ENCODE results near the gene LAMTOR3.
A peak's percentile ranks its signal among the peaks of the same experiment; 100 is the strongest.
"Not testable (repeated sequence)": the region's sequence is repeated elsewhere in the genome, so short reads cannot be mapped to it uniquely, and the experiment has no call there.

The LAMTOR3 gene

DNA sequence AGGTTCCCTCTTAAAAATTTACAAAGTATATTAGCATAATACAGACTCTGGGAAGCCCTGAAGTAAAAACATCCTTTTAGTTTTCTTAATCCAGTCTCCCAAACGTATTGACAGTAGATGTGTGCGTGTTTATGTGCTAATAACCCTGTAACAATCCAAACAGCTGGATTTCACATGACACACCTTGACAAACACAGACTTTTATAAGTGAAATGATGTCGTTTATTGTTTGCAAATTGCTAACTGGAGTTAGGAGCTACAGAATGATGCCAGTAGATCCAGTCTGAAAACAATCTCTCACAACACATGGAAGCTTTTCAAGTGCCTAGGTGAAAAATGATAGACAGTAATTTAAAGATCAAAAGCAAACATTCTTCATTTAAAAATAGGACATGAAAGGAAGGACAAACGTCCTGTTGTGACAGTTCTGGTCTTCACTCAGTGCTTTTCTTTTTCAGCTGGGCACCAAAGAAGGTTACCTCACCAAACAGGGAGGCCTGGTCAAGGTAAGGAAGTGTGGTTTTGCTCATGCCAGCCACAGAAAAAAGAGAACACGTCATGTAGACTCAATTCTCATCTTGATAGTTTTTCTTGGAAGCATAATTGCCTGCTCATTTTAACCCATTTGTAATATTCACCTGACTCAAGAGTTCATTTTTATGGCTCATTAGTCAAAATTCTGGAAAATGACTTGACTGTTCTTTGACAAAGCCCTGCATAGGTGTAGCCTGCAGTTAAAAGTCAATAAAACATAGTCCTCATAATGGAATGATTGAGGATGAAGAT is 32.9 kb downstream of the LAMTOR3 start:
- no peak for DNase-seq

DNA sequence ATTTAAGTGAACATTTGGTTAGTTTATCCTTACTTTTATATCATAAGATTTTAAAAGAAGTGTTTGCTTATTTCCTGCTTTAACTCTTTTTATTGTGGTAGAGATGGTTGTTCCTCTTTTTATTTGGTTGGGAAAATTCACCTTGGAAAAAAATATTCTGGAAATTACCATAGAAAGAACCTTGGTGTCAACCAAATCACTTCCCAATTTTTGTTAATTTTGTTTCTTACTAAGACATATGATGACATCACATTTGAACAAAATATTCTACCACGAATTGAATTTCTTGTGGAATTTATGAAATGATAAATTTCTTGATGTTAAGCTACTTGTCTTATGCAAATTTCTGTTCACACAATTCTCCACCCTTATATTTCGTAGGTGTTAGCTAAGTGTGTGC is 33.7 kb downstream of the LAMTOR3 start:
- peak; percentile 45 to 73 for DNase-seq

DNA sequence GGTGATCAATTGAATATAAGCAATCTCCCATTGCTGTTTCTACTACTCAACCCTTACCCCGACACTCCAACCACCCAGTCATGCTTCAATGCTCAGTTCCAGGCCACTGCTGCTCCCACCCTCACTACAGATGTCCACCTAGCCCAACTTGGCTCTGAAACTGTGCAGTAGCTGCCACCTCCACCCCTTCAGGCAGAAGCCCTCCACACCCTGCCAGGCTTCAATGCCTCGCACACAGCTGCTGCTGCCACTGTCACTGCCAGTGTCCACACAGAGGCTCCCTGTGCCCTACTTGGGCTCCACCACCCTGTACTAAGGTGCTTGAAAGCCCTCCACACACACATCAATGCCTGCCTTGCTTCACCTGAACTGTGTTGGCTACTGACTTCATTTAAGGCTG is 34.6 kb downstream of the LAMTOR3 start:
- no peak for DNase-seq

- peak; percentile 70 to 73 for DNase-seq
These were observed 36.9 kb downstream of the LAMTOR3 start for GRCh38 chr4:99857307-99857706.

- DNase-seq: peak; percentile 83 to 84
These were observed 38.1 kb downstream of the LAMTOR3 start for GRCh38 chr4:99856166-99856565.

DNA sequence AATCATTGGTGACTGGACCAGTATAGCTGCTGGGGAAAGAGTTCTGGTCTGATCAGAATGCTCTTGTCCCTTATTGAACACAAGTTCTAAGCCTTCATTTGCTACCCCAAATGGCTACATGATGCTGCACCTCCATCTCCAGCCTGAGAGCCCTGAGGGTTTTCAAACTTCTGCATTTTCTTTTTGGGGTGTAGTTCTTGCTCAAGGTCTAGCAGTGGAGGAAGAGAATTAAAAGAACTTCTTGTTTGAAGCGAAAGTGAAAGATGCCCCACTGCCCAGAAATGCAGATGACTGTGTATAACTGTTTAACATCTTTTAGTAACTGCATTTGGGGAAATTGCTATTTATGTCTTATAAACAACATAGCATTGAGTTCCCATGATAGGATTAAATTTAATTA is 38.5 kb downstream of the LAMTOR3 start:
- peak; percentile 77 to 81 for DNase-seq

DNA sequence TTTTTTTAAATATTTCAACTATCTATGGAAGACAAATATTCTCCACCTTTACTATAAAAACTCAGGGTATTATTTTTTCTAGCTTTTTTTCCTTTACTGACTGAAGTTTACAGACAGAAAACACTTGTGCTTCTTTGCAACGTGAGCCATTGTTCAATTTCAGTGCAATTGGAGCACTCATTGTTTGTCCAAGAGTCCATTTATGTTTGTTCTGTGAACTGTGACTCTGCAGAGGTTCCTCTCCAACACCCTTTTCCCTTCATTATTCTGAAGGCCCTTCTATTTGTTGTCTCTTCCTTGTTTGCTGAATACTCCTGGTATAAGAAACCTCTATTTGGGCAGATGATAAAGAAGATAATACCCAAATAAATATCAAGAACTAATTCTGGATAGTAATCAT is 40.2 kb downstream of the LAMTOR3 start:
- DNase-seq: no peak

GRCh38 chr4:99853190-99853589 is 41.0 kb downstream of the LAMTOR3 start:
- DNase-seq: no peak

GRCh38 chr4:99852199-99852749 is 42.0 kb downstream of the LAMTOR3 start:
- no peak for DNase-seq

DNA sequence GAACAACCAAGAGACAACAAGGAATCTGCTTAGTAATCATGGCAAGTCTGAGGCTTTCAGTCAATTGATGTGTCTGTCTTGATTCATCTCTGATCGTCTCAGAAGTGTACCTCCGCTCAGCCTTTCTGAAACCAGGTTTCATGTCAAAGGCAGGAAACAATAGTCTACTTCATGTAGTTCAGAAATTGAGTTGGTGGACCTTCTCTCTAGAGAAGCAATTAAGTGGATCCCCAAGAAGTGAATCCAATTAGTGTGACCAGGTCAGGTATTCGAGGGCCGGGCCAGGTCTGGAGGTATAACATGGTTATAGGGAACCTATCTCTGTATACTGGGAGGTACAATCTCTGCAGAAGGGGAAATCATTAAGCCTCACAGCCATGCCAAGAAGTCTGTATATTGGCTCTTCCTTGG is 45.6 kb downstream of the LAMTOR3 start:
- no peak for DNase-seq

DNA sequence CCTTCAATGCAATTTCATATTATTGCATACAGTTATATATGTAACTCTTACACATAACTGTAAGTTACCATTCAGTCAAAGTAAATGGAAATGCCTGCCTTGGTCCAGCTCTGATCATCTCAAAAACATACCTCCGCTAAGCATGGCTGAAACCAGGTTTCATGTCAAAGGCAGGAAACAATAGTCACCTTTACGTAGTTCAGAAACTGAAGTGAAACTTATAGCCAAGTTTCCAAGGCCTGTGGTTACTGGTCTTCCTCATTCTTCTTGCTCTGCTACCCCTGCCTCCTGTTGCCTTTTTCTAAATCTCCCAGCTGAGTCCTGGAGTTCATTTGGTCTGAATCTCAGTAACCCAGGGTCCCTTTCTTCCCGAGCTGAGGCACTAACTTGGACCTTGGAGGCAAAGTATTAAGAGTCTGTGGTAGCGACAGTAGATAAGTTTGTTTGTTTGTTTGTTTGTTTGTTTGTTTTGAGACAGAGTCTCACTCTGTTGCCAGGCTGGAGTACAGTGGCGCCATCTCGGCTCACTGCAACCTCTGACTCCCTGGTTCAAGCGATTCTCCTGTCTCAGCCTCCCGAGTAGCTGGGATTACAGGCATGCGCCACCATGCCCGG is 46.8 kb downstream of the LAMTOR3 start:
- no peak for DNase-seq

GRCh38 chr4:99846891-99847290 is 47.3 kb downstream of the LAMTOR3 start:
- no peak for DNase-seq

DNA sequence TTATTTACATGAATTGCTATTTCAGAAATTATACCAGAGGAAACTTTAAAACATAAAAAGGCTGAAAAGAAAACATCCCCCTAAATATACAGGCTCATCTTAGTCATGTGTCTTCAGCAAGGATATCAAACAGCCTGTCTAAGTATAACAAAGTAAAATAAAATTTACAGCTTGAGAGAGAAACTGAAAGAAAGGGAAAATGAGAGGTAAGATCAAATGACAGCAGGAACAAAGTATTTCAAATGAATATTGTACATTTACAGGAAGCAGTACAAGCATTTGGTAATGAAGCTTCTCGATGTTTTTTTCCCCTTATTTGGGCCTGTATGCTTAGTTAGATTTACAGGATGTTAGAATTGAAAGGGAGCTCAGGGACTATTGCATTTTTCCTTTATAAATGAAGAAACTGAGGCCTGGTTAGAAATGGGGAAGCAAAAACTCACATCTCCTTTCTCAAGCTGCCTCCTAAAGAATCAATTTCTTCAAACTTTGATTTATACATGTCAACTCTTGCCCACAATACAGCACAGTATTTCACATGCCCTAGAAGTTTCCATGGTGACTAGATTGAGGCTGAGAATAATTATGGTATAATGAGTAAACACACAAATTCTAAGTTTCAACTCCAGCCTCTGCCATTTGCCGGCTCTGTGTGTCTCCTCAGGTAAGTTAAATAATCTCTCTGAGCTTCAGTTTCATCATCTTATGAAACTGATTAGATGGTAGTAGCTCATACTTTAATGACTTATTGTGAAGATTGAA is 48.3 kb downstream of the LAMTOR3 start:
- DNase-seq: no peak

- no peak for DNase-seq
These were observed 49.0 kb downstream of the LAMTOR3 start for GRCh38 chr4:99845179-99845578.

- DNase-seq: no peak
These were observed 50.2 kb downstream of the LAMTOR3 start for GRCh38 chr4:99844048-99844447.

- DNase-seq: no peak
These were observed 50.8 kb downstream of the LAMTOR3 start for GRCh38 chr4:99843413-99843812.

GRCh38 chr4:99841129-99841528 is 53.1 kb downstream of the LAMTOR3 start:
- DNase-seq: no peak

- DNase-seq: no peak
These were observed 55.3 kb downstream of the LAMTOR3 start for GRCh38 chr4:99838927-99839326.

- DNase-seq: no peak
These were observed 58.3 kb downstream of the LAMTOR3 start for GRCh38 chr4:99835942-99836341.

DNA sequence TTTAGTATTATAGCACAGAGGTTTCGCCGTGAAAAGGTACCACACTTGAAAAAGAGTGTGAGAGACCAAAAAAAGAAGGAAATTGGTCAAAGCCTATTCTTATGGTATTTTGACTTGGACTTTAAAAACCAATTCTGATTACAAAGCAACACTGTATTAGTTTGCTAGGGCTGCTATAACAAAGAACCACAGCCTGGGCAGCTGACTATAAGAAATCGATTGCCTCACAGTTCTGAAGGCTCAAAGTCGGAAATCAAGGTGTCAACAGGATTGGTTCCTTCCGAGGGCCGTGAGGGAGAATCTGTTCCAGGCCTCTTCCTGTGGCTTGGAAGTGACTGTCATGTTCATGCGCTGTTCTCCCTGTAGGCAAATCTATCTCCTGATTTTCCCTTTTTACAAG is 59.7 kb downstream of the LAMTOR3 start:
- DNase-seq: no peak

DNA sequence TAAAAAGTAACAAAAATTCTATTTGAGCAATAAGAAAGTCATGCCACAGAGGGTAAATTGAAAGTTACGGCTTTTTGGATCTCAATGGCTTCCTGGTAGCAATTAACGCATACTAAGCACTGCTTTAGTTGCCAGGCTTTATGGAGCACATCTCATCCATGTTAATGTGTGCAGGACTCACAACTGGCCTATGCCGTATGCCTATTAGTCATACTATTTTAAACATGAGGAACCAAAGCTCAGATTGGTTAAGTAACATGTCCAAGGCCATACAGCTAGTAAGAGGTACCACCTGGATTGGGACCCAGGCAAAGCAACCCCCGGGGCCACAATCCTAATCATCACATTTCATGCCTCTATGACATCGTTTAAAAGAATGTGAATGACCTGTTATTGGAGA is 60.5 kb downstream of the LAMTOR3 start:
- no peak for DNase-seq

DNA sequence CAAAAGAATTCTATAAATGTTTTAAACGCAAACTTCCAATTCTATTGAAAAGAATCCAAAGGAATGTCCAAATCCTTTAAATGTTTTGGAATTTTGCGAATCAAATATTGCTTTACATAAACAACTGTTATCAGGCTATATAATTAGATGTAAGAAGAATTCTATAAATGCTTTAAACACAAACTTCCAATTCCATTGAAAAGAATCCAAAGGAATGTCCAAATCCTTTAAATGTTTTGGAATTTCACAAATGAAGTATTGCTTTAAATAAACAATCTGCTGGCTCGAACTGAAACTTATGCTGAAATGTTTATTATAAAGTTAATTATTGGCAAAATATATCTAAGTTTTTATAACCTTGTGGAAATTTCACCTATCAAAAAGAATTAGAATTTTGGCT is 61.5 kb downstream of the LAMTOR3 start:
- no peak for DNase-seq

- no peak for DNase-seq
These were observed 61.9 kb downstream of the LAMTOR3 start for GRCh38 chr4:99832321-99832720.

GRCh38 chr4:99830051-99830450 is 64.2 kb downstream of the LAMTOR3 start:
- not testable (repeated sequence) for DNase-seq

Data from inflammatory macrophage treated with lipopolysaccharide for 1 hour (primary cell).